Kasumi-1 (cell line): Measurements from ENCODE around the gene ESPN.

Experiments used
- DNase-seq, 2 experiments: peaks; one replicate each; lab custom pipeline; 2025; lab: John Stamatoyannopoulos, UW

Gene ESPN

GRCh38 chr1:6465461-6466005, 41.0 kb downstream of the ESPN start:
- DNase-seq = no peak

GRCh38 chr1:6466023-6466422, 41.4 kb downstream of the ESPN start, which contains the start of gene TNFRSF25:
TSS of gene TNFRSF25 (minus strand) at chr1:6466173. CDS start at chr1:6466107, 66 bp downstream.
- no peak for DNase-seq

DNA sequence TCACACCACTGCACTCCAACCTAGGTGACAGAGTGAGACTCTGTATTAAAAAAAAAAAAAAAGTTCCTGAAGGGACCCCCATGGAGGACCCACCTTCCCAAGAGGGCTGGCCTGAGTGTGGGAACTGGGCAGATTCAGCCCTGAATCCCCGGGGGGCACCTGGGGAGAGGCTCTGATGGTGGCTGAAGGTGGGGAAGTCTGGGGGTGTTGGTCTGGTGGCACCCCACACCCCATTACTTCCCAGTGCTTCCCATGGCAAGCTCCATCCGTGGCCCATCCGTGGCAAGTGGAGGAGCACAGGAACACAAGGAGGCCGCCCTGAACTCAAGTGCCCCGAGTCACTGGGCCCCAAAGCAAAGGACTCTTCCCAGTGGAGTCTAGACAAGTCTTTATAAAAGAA, 42.2 kb downstream of the ESPN start:
- no peak for DNase-seq

DNA sequence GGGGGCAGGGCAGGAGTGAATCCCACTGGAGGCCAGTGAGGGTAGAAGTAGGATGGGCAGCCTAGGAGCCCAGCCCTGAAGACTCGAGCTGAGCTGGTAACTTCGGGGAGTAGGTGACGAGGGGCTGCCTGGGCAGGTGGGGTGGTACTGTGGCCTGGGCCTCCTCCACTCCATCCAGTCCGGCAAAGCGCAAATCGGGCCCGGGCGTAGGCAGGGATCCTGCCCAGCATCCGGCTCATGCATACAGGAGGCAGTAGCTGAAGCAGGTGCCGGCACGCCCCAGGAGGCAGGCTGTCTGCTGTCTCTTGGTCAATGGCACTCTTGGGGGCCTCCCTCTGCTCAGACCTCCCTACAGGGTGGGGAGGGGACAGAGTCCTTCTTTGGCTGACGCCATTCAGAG, 42.6 kb downstream of the ESPN start:
- no peak for DNase-seq

- no peak for DNase-seq
Observed at GRCh38 chr1:6467744-6468688, 43.4 kb downstream of the ESPN start.

DNA sequence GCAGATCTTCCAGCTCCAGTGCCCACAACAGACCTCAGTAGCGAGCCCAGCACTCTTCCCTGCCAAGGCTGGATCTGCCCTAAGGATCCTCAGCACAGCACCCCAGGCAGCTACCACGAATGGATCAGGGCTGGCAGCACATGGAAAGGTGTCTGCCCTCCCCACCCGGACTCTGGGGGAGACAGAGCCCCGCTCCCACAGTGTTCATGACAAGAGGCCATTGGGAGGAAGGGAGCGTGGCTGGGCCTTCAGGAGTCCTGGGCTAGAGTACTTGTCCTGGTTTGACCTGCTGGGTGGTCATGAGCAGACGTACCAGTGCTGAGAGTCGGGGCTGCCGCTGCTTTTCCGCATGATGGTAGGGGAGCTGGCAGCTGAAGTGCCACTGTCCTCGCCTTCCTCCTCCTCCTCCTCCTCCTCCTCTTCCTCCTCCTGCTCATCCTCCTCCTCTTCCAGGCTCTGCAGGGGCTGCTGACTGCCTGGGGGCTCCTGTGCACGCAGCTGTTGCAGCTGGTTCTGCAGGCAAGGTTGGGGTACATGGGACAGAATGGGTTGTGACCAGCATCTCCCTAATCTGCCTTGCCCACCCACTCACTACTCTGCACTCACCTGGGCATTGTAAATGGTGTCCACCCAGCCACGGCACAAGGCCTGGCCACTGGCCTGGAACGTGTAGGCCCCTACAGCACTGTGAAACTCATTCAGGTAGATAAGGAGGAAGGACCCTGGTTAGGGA, 44.3 kb downstream of the ESPN start:
- DNase-seq = no peak

- no peak for DNase-seq
Observed at GRCh38 chr1:6470132-6471085, 45.8 kb downstream of the ESPN start.

- DNase-seq = no peak
Observed at GRCh38 chr1:6471086-6471969, 46.8 kb downstream of the ESPN start.

DNA sequence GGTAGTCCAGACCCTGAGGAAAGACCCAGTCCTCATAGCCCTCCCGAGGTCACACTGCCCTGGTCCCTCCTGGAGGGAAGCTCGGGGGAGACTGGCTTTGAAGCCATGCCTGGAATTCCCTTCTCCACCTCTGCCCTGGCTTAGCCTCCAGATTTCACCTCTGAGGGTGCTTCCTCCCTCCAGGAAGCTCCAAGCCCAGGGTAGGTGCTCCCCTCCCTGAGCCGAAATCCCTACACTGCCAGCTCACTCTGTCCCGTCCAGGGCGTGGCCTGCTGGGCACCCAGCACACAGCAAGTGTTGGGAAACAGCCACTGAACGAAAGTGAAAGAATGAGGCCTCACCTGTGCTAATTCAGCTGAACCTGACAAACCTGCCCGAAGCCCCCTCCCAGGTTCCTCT, 47.4 kb downstream of the ESPN start:
- no peak for DNase-seq

DNA sequence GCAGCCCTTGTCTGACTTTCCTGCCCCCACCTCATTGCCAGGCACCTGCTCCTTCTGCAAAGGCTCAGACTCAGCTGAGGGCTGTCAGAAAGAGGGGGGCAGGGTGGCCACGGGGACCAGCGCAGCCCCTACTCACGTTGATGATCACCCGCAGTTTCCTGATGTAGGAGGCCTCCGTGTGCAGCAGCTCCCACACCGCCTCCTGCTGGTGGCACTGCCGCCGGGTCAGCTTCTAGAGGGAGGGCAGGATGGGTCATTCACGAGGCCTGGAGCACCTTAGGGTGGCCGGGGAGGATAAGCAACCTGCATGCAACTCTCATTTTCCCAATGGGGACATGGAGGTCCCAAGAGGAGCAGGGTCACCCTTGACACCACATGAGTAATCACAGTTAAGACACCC, 47.8 kb downstream of the ESPN start:
- no peak for DNase-seq

DNA sequence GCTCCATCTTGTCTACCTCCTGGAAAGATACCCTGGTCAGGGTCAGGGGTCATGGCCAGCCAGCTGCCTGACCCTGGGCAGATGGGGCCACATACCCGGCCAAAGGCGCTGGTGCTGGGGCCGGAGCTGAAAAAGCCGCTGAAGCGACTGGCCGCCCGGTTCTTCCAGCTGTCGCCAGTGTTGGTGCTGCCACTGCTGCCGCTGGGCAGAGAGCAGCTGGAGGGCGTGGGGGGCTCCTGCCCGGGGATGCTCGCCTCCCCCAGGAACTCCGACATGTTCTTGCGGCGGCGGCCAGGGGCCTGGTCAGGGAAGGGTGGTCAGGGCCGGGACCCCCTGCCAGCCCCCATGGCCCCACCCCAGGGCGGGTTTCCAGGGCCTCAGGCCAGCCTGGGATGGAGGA, 48.6 kb downstream of the ESPN start:
- DNase-seq = no peak

- no peak for DNase-seq
Observed at GRCh38 chr1:6473974-6474814, 49.6 kb downstream of the ESPN start.

DNA sequence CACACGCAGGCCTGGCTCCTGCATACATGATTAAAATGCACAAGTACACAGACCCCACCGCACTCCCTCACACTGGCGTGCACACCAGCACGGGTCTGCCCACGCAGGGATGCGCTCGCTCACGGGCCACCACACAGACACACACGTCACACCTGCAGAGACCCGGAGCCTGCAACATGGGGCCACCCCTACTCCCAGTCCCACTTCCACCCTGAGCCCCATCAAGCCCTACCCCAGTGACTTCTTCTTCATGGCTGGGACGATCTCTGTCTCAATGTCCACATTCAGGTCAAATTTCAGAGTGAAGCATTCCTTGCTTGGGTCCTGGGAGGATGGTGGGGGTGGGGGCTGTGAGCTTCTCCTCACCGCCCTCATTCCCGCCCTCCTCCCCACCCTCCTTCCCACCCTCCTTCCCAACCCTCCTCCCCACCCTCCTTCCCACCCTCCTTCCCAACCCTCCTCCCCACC, 50.3 kb downstream of the ESPN start:
- DNase-seq = no peak

GRCh38 chr1:6475381-6476133, 51.0 kb downstream of the ESPN start:
- peak; percentile 29 to 37 for DNase-seq

- no peak for DNase-seq
Observed at GRCh38 chr1:6476483-6476882, 51.9 kb downstream of the ESPN start.

DNA sequence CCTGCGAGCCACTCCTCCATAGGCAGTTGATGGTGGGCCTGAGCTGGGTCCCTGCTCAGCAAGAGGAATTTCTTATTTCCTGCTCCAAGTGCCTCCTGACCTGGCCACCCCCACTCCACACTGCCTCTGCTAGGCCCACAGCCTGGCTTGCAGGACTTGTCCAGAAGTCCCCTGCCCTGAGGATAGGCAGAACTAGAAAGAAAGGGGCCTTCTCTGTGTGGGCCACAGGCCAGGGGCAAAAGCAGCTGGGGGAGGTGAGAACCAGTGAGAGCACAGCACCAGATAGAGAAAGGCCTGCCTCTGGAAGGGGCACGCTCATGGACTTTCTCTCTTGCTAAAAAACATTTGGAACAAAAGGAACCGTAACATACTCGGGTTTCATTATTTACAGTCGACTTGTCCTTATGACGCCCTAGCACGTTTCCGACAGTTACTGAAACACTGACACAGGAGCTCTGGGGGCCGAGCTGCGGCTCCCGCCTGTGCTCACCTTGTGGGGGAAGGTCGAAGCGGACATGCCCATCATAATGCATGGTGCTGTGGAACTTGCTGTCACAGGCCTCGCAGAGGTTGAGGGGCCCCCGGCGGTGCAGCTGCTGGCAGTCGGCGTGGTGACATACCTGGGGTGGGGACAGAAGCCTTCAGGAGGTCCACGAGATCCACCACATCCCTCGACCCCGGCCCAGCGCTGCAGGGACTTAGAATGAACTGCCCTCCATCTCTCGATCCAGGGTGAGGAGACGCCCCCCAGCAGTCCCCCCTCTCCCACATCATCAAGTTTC, 52.7 kb downstream of the ESPN start:
- no peak for DNase-seq

- DNase-seq = no peak
Observed at GRCh38 chr1:6481820-6482219, 57.2 kb downstream of the ESPN start.
